IMR-90 (cell line): ENCODE data around the gene FGF12. TPM values are rescaled to one million over a fixed set of nuclear protein-coding genes. Genes with fewer than 3 reads are reported as not detected.

Experiments
- ATAC-seq: fragments of 200-7000 bp; cut with Tn5 transposase; 2 replicates; pipeline ENCODE4 v1.9.1; 2020; ENCODE audit warnings: low read depth, mild to moderate bottlenecking, moderate library complexity
- BruUV-seq: library from RNA; stranded (reverse); fragments of 400-500 nt; replicated peaks from 2 replicates; lab custom pipeline; 2021; lab: Mats Ljungman, UMichigan
- CTCF ChIA-PET: fragments of 300-600 bp; formaldehyde crosslinking; extraction: SDS; loops from one replicate; lab custom pipeline; 2021; ENCODE audit warnings: antibody characterized with exemption; lab: Yijun Ruan, JAX
- POLR2A ChIA-PET: fragments of 300-600 bp; sonication (Branson Sonifier 250); formaldehyde crosslinking; loops from one replicate; lab custom pipeline; 2022; ENCODE audit warnings: antibody characterized with exemption; ENCODE audit not compliant: unreplicated experiment; lab: Charles Lee
- DNase-seq: peaks from one replicate; pipeline ENCODE4 v3.0.0; 2013
- H2AFZ ChIP-seq: replicated peaks from 2 replicates; pipeline ENCODE3; 2013; ENCODE audit warnings: low read length, mild to moderate bottlenecking; ENCODE audit not compliant: poor library complexity
- H2AK5ac ChIP-seq: 2 replicates; pipeline ENCODE4 v1.6.1; 2013; ENCODE audit warnings: low read depth, low read length, inconsistent platforms
- H2AK9ac ChIP-seq: replicated peaks from 2 replicates; pipeline ENCODE3; 2013; ENCODE audit warnings: mild to moderate bottlenecking, low read depth, low read length, moderate library complexity; ENCODE audit not compliant: poor library complexity
- H2BK120ac ChIP-seq: 2 replicates; pipeline ENCODE4 v1.6.1; 2013; ENCODE audit warnings: low read depth, low read length, inconsistent platforms
- H2BK15ac ChIP-seq: 3 replicates; pipeline ENCODE4 v1.6.1; 2013; ENCODE audit warnings: low read depth, low read length, inconsistent platforms
- H2BK20ac ChIP-seq: 2 replicates; pipeline ENCODE4 v1.6.1; 2013; ENCODE audit warnings: low read depth, mild to moderate bottlenecking, inconsistent platforms, low read length, moderate library complexity
- H2BK5ac ChIP-seq: 2 replicates; pipeline ENCODE4 v1.6.1; 2013; ENCODE audit warnings: mild to moderate bottlenecking, low read depth, low read length, inconsistent platforms; ENCODE audit not compliant: poor library complexity, severe bottlenecking
- H3K14ac ChIP-seq: replicated peaks from 2 replicates; pipeline ENCODE4 v1.6.1; 2013; ENCODE audit warnings: low read depth, low read length, inconsistent platforms
- H3K18ac ChIP-seq: 2 replicates; pipeline ENCODE4 v1.6.1; 2013; ENCODE audit warnings: low read depth, low read length, control low read depth
- H3K23ac ChIP-seq: 2 replicates; pipeline ENCODE4 v1.6.1; 2013; ENCODE audit warnings: low read depth, low read length, inconsistent platforms
- H3K27ac ChIP-seq: 2 replicates; pipeline ENCODE4 v1.5.1; 2013; ENCODE audit warnings: mild to moderate bottlenecking, control low read depth, low read length; ENCODE audit not compliant: insufficient read depth
- H3K27me3 ChIP-seq: 2 replicates; pipeline ENCODE4 v1.6.1; 2013; ENCODE audit warnings: low read length; ENCODE audit not compliant: control insufficient read depth, insufficient read depth
- H3K36me3 ChIP-seq: 2 replicates; pipeline ENCODE4 v1.6.1; 2013; ENCODE audit warnings: low read length, mixed read lengths; ENCODE audit not compliant: control insufficient read depth, insufficient read depth
- H3K4ac ChIP-seq: 2 replicates; pipeline ENCODE4 v1.6.1; 2013; ENCODE audit warnings: low read depth, low read length, inconsistent platforms
- H3K4me1 ChIP-seq: 2 replicates; pipeline ENCODE4 v1.6.1; 2013; ENCODE audit warnings: low read length, mixed read lengths; ENCODE audit not compliant: control insufficient read depth, insufficient read depth
- H3K4me2 ChIP-seq: 2 replicates; pipeline ENCODE4 v1.6.1; 2013; ENCODE audit warnings: low read depth, mild to moderate bottlenecking, control low read depth, low read length, moderate library complexity
- H3K4me3 ChIP-seq: 2 replicates; pipeline ENCODE4 v1.5.1; 2013; ENCODE audit warnings: low read depth, mild to moderate bottlenecking, control low read depth, low read length, moderate library complexity; ENCODE audit not compliant: insufficient read depth
- H3K56ac ChIP-seq: 2 replicates; pipeline ENCODE4 v1.6.1; 2013; ENCODE audit warnings: low read length, inconsistent platforms; ENCODE audit not compliant: insufficient read depth; ENCODE audit errors: extremely low read depth
- H3K79me1 ChIP-seq, 2 experiments: 2 replicates each; pipeline ENCODE4 v1.6.1; 2013; ENCODE audit warnings: low read length in 2 of 2, inconsistent platforms in 1 of 2, low read depth in 1 of 2
- H3K9ac ChIP-seq: 2 replicates; pipeline ENCODE4 v1.6.1; 2013; ENCODE audit warnings: low read depth, low read length, control low read depth
- H3K9me1 ChIP-seq: 2 replicates; pipeline ENCODE4 v1.6.1; 2013; ENCODE audit warnings: low read length, inconsistent platforms; ENCODE audit not compliant: insufficient read depth
- H3K9me3 ChIP-seq: 2 replicates; pipeline ENCODE4 v1.6.1; 2013; ENCODE audit warnings: low read length; ENCODE audit not compliant: control insufficient read depth, insufficient read depth
- H4K20me1 ChIP-seq: 2 replicates; pipeline ENCODE4 v1.6.1; 2013; ENCODE audit warnings: low read length, inconsistent platforms; ENCODE audit not compliant: insufficient read depth
- H4K5ac ChIP-seq: 2 replicates; pipeline ENCODE4 v1.6.1; 2013; ENCODE audit warnings: mild to moderate bottlenecking, low read depth, low read length, control low read depth
- H4K8ac ChIP-seq, 2 experiments: 2 replicates each; pipeline ENCODE4 v1.6.1; 2013; ENCODE audit warnings: low read depth in 2 of 2, low read length in 2 of 2, control low read depth in 1 of 2, inconsistent platforms in 1 of 2
- H4K91ac ChIP-seq: 2 replicates; pipeline ENCODE4 v1.6.1; 2013; ENCODE audit warnings: low read depth, low read length, inconsistent platforms; ENCODE audit not compliant: insufficient read depth
- SMC3 ChIP-seq: fragments of 150-350 bp; IDR thresholded peaks from 2 replicates; pipeline ENCODE4 v1.6.1; 2016; ENCODE audit warnings: low read depth, mild to moderate bottlenecking, antibody characterized with exemption, low read length, moderate library complexity
- WGBS, 2 experiments: methylation state at CpG; one replicate each; pipeline versions ENCODE4 v1.1.5 to v1.1.7; 2013; ENCODE audit warnings: missing lambda C conversion rate in 2 of 2; ENCODE audit not compliant: insufficient read length in 1 of 2; ENCODE audit errors: extremely low coverage in 2 of 2; 5-methylcytosine and 5-hydroxymethylcytosine counted together
- dilution Hi-C: fragments of 300-500 bp; cut with HindIII; formaldehyde crosslinking; loops from one replicate; pipeline ENCODE4 v1.14.3; 2018; ENCODE audit warnings: low sequenced_read_pairs; ENCODE audit not compliant: unreplicated experiment
- in situ Hi-C: fragments of 300-500 bp; cut with MboI; formaldehyde crosslinking; loops from 3 replicates; pipeline ENCODE4 v1.14.3; 2019; ENCODE audit warnings: low sequenced_read_pairs, inconsistent platforms, mixed read lengths
- intact Hi-C: fragments of 100-400 bp; cut with micrococcal nuclease; formaldehyde crosslinking; loops from 2 replicates; pipeline ENCODE4 v1.10.0; 2022
- polyA plus RNA-seq, 3 experiments: library from polyadenylated mRNA; depleted of rRNA; stranded (reverse); fragments of >200 nt; gene quantifications; 2 replicates each; pipeline ENCODE4 v1.2.3, GENCODE V29; 2012; ENCODE audit warnings: low replicate concordance in 1 of 3
- total RNA-seq: library from RNA; depleted of rRNA; stranded (reverse); fragments of >200 nt; gene quantifications from 2 replicates; pipeline ENCODE4 v1.2.3, GENCODE V29; 2012
- TF ChIP-seq, protein P1 (sequence below): fragments of 150-350 bp; IDR thresholded peaks from 2 replicates; pipeline ENCODE4 v1.6.1; 2017; ENCODE audit warnings: mild to moderate bottlenecking, antibody characterized with exemption, low read length, low read depth

The FGF12 gene
- total and polyA plus RNA-seq, 2 of the 4 experiments (the other 2 are of a cell fraction) = not detected

DNA sequence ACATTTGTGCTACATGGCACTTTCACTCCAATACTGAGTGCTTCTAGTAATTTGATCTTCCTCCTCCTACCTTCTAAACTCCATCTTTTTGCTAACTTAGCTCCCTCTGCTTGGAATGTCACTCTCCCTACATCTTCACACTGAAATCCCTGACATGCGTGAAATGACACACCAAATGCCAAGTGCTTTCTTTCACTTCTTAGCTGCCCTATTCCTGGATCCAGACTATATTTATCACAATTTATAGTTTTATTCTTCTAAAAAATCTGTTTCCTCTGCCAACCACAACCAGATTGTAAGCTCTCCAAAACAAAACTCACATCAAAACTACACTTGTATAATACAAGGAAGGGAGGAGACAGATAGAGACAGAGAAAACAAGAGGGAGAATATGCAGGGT is 387.3 kb downstream of the FGF12 start:
- Histone ChIP-seq H3K79me1 (no peaks in the 10 kb centered on the region), H4K91ac (no peak overlapping the region), H3K4me1 (no peaks in the 10 kb centered on the region), H2AK9ac (no peak overlapping the region), H4K5ac (no peak overlapping the region), H2AK5ac (no peak overlapping the region), H3K36me3 (no peaks in the 10 kb centered on the region), H2BK15ac (no peak overlapping the region), H3K4ac (no peak overlapping the region), H3K4me3 (no peak overlapping the region), H2AFZ (no peak overlapping the region), H3K23ac (no peak overlapping the region), H3K9ac (no peak overlapping the region), H2BK5ac (no peak overlapping the region), H2BK120ac (no peak overlapping the region), H3K18ac (no peak overlapping the region), H3K27me3 (no peaks in the 10 kb centered on the region), H3K4me2 (no peak overlapping the region), H3K56ac (no peak overlapping the region), H3K9me1 (no peaks in the 10 kb centered on the region), H2BK20ac (no peak overlapping the region), H3K27ac (no peak overlapping the region), H4K8ac (no peak overlapping the region), H4K20me1 (no peaks in the 10 kb centered on the region), H3K14ac (no peak overlapping the region), H3K9me3 (peaks cover 2% of the 10 kb centered on the region)
- no TSS peak for BruUV-seq
- dilution Hi-C loops (no loop called here), in situ Hi-C loops (no loop called here), intact Hi-C loops (no loop called here)
- 80% methylated on average over 1 of the region's 1 CpG; no CpG with 5 or more reads in 1 of the 2 experiments for WGBS, 2 experiments
- TF ChIP-seq, protein P1, sequence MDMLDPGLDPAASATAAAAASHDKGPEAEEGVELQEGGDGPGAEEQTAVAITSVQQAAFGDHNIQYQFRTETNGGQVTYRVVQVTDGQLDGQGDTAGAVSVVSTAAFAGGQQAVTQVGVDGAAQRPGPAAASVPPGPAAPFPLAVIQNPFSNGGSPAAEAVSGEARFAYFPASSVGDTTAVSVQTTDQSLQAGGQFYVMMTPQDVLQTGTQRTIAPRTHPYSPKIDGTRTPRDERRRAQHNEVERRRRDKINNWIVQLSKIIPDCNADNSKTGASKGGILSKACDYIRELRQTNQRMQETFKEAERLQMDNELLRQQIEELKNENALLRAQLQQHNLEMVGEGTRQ = no peak
- no peak for TF ChIP-seq SMC3
- ATAC-seq (no peak), DNase-seq (no peak)
- CTCF ChIA-PET = no interaction called here
- POLR2A ChIA-PET = no interaction called here
